HG03196 (cell line): ENCODE data around the gene TCFL5.
A peak's percentile ranks its signal among the peaks of the same experiment; 100 is the strongest.

Source experiments
- ATAC-seq: cut with Tn5 transposase; IDR thresholded peaks from one replicate; pipeline ENCODE4 v1.9.1; 2021; ENCODE audit not compliant: unreplicated experiment

Gene TCFL5

DNA sequence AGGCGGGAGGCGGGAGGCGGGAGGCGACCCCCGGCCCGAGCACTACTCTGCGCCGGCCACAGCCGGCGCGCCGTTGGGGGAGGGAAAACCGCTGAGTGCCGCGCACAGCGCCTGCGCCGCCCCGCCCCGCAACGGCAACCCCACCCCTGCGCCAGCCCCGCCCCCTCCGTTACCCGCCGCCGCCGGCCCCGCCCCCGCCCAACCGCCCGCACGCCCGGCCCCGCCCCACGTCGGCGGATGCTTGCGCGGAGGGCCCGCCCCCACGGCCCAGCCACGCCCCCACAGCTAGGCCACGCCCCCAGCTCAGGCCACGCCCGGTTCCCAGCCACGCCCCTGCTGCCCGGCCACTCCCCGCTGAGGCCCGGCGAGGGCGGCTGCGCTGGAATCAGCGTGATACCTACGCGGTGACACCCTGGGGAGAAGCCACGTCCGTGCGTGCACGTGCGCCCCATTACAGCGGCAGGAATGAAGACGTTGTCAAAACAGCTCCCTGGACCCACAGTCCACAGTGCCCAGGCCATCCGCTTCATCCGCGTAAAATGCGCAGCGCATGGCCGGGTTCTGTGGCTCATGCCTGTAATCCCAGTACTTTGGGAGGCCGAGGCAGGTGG is at the start of gene TCFL5:
TCFL5 (minus strand) TSS at position 97 of the 611 bp plus-strand sequence. CDS start 152 bp downstream, outside the sequence.
- peak; percentile 74 for ATAC-seq

DNA sequence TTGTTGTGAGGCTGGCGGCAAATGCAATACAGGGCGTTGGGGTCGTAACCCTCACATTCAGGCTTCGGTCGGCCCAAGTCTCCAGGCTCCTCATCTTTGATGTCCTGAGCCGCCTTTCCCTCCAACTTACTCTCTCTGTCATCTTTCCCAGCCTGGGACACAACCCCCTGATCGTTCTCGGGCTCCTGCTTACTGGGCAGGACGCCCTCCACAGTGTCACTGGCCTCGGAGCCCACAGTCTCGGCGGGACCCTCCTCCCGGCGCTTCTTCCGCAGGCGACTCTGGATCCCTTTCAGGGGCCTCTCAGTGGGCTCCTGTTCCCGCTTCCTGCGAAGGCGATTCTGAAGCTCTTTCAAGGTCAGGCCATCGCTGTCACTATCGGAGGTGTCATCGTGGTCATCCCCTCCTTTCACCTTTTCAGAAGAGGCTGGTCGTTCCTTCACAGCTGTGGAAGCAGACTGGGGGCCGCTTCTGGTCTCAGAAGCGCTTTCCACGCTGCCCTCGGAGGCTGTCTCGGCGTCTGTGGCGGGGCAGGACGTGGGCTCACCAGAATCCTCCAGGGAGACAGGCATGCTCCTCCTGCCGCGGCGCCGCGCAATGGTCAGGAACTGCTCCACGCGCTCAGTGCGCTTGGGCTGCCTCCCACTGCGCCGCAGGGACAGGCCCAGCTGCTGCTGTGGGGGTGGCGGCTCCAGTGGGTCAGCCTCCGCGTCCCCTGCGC is 49.3 kb upstream of the TCFL5 start:
- ATAC-seq = no peak

DNA sequence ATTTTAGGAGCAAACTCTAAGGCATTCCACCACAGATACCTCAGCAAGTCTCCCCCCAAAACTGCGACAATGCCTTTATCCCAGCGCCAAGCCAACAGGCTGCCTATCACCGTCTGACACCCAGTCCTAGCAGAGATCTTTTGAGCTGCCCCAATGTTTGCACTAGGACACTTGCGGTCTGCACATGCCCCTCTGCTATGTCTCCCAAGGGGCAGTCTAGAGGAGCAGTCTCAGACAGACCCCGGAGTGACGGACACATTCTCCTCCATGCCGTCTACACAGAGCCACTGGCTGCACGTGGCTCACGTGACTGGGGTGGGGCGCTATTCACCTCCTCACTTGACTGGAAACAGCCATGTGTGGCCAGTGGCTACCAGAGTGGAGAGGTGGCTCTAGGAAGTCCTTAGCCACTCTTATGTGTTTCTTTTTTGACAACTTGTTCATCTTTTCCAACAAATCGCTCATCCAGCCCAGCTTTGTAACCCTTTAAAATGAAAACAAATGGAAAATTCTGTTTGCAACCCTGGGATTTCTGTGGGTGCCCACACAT is 48.7 kb upstream of the TCFL5 start:
- ATAC-seq = no peak

DNA sequence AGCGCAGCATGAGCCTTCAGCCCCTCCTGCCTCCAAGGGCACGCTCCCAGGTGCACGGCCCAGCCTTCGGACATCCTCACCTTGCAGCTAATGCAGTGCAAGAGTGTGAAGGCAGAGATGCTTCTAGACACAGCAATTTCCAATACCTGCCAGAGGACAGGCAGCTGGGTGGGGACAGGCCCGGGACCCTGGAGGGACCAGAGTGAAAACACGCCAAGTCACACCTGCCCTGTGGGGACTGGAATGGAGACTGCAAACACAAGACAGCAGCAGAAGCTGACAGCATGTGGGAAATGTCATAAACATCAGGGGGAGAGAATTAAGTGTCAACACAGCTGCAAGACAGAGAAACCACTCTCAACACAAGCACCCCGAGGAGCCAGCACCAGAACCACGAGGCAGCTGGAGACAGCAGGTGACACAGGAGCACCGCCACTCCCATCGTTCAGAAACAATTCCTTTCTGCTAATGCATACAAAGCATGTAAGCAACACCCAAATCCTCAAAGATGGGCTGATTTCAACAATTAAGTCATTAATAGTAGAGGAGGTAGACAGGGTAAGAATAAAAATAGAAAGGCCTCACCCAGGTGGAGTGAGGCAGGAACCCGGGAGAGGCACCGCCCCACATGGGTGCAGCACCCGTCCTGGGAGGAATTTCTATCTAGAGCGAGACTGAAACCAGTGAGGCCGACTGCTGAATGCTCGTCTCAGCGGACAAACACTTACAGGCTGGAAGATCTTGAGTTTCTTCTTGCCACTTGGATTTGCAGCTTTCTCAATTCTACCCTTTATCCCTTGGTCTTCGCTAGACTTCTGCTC is 47.6 kb upstream of the TCFL5 start:
- ATAC-seq = no peak

DNA sequence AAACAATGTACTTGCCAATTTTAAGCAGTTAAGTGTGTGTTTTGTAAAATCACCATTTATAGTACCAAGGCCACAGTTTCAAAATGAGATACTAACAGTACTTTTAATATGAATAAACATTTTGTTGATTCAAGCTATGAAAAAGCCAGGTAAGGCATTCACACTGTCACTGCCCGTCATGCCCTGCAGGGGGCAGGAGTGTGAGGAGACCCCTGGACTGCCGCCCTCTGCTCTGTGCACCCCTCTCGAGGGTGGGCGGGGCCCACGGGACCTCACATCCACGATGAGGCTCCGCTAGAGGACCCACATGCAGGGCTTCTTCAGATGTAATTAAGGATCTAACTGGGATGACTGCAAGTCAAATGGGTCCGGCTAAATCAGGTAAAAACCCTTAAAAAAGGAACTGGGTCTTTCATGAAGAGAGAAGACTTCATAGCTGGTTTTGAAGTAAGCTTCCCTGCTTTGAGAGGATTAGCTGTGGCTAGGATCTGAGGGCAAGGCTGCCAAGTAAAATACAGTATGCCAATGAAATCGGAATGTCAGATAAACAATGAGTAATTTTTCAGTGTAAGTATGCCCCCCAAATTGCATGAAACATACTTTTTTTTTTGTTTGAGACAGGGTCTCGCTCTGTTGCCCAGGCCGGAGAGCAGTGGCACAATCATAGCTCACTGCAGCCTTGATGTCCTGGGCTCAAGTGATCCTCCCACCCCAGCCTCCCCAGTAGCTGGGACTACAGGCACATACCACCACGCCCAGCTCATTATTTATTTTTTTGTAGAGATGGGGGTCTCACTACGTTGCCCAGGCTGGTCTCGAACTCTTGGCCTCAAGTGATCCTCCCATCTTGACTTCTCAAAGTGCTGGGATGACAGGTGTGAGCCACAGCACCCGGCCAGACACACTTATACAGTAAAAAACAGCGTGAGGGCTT is 46.0 kb upstream of the TCFL5 start:
- no peak for ATAC-seq

DNA sequence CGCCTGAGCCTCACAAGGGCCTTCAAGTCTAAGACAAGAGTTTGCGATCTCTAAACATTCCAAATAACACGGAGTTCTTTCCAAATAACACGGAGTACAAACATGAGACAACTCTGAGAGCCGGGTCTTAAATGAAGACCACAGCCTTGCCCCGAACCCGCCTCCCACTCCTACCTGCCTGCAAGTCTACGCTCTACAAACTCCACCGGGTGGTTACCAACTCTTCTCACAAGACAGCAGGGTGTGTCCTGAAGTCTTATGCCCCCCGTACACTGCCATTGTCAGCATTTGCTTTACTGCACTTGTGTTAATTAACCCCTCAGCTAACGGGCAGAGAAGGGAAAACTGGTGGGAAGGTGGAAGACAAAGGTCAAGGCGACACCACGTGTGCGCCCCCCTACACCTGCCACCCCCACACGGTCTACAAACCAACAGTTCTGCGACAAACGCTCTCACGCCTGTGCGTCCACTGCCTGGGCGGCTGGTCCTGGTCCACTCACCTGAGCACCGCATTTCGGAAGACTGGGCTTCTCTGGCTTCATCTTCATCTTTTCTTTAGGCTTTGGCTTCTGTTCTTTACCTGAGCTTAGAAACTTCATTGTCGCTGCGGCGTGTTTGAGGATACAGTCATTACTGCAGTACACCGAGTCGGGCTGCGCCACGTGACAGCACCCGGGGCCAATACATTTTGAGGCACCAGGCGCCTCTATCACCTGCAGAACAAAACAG is 45.2 kb upstream of the TCFL5 start:
- no peak for ATAC-seq

DNA sequence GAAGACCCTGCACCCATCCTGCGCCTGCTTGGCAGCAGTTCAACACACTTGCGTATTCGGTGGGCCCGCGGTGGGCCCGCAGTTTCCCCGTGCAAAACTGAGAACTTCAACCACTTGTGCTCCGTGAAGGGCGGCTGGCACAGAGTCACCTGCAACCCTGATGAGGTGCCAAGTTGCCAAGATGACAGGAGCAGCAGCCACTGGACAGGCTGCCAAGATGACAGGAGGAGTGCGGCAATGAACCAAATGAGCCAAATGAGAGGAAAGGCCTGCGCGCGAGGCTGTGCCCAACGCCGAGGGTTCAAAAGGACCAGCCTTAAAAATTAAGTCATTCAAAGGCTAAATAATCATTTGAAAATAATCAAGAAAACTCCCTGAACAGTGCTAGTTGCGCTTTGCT is 44.6 kb upstream of the TCFL5 start:
- no peak for ATAC-seq

DNA sequence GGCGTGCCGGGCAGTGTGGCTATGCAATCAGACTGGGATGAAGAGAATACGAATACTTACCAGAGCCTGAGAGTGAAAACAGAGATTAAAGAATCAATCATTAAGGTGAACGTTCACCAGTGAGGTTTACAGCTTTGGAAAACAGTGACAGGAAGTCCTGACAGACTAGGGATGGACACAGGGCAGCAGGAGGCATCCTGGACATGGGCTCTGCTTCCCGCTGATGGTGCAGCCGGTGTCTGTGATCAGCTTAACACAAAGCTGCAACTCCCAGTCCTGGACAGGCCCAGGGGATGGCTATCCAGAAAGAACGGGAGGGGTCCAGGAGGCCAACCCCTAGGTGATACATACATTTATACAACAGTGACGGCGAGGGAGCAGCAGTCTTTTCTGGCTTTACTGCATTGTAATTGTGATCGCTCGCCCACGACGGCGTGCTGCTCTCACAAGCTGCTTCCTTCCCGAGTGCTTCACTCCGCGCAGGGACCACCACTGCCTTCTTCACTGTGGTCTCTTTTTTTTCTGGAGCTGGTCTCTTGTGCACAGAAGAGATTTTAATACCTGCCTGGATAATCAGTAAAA is 44.0 kb upstream of the TCFL5 start:
- ATAC-seq = no peak

DNA sequence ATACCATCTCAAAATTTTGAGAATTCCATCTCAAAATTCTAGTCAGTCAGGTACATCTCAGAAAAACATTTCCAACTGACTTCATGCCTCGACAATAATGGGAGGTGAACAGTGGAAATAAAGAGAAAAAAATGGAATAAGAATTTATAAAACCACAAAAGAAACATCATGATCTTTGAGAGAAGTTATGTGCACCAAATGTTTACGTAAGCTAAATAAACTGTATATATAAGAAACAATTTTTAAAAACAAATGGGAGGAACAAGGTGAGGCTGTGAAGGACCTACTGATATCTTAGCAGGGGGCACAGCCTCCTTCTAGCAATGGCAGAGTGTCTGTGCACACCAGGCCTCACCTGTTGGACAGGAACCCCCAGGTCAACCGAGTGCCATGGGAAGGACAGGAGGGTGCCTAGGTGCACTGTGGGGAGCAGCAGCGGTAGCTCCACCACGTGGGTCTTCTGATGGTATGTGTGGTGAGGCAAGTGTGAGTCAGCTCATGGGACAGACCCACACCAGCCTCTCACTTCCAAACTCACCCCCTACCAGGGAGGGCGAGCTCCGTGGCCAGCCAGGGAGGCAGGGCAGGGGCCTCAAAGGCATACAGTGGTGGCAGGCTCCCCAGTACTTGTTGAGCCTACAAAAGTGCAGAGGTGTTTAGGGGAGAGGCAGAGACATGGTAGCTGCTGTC is 41.4 kb upstream of the TCFL5 start:
- ATAC-seq = no peak

DNA sequence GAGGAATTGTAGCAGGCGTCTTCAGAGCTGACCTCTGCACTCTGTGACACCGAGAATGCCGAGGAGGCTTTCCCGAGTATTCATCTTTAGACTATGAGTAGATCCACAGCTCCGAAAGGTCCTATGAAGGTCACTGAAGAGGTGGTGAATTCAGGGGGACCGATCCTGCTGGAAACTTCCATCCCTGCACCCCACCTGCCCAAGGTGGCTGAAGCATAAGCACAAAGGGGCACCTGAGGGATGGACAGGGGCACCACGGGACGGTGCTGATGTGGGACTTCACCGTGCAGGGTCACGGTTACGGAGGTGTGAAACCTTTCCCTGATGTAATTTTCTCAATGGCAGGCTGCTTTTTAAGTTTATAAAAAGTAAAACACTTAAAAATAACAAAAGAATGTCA is 40.3 kb upstream of the TCFL5 start:
- ATAC-seq = no peak

DNA sequence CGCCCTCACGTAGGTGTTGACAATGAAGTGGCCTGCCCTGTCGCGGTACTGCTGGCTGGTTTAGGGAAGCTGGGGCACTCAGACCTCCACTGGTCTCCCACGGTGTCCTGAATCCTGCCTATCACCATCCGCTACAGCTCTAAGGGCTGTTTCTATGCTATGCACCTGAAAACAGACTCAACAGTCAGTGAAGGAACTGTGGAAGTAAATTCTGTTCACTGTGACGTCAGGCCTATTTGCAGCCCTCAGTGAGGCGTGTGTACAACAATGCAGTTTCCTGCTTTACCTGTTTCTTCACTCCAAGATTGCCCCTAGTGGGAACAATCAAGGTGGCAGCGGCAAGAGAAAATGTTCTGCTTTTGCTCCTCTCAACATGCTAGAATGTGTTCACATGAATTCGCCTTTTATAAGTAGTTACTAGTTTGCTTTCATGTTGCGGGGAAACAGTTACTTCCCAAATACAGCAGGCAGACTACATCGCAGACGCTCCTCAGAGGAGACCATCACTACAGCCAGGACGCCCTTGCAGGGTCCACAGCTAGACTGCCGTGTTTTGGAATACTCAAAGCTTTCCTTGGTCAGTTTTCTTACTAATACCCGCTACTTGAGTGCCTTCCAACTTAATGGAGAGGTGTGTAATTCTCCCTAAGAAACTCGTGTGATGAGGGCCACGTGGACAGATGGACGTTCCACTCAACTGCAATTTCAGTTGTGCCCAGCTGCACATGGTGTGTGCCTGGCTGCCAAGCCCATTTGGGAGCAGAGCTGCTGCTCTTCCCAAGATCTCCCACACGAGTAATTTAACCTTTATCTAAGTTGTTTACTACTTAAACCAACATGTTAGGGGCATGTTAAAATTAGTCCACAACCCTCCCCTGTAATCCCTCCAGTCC is 39.3 kb upstream of the TCFL5 start:
- no peak for ATAC-seq

DNA sequence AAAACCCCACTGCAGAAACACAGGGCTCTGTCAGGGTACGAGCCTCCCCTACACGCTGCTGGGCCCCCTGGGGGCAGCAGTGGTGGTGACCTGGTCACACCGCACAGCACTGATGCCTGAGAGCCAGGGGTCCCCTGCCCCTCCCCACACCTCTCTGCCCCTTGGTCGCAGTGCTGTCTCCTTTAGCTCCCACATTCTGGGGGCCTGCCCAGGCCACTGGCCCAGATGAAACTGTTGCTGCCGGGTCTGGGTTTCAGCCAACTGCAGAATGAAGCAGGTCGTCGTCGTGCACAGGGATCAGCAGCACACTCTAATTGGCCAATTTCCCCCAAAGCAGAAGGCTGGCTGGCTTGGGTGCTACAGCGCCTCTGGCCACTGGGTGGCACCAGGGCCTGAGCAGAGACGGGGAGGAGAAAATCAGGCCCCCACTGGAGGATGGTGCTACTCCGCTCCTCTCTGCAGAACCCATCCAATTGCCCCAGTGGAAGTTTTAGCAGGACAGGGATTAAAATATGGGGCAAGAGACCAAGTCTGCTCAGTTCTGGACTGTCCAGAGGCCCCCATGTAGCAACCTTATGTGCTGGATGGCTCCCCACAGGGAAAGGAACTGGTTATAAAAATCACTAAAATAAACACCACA is 38.5 kb upstream of the TCFL5 start:
- ATAC-seq = peak; percentile 85

DNA sequence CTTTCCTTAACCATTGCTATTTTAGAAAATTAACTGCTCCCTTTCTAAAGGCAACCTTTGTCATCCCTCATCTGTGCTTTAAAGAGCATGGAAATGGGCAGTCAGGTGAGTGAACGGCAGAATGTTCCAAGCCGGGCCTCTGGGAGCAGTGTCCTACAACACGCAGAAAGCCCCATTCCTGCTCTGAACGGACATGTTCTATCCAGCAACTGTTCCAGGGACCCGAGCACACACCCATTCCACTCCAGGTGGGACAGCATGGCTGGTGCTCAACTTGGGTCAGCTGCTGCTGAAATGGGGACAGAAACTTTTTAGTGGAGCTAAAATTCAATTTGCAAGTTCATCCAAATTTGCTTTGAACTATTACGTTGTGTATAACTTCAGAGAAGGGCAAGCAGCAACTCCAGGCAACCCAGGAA is 38.0 kb upstream of the TCFL5 start:
- peak; percentile 15 for ATAC-seq

DNA sequence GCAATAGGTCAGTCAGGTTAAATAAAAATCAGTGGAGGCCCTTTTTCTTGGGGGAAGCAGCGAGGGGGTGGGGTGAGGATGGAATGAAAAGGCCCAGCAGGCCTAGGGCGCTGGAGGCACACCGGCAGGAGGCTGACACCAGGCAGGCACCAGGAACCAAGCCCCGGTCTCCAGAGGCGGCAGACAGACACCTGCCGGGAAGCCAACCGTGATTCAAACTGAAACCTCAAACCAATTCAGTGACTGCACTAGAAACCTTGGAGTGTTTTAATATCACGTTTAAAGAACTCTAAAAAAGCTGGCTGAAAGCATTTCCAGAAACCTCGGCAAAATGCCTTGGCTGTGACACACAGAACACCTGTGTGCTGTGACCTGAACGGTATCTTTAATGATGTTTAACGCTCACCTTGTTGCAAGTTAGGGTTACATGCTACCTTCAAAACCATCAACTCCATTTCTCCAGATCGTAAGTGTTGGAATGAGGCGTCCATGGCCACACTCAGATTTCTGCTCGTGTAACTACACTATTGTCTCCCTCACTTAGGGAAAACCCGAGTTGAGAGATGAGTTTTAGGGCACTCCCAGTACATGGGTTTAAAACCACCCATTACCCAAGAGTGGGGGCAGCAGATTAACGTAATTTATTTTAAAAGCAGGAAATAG is 37.5 kb upstream of the TCFL5 start:
- ATAC-seq = no peak

DNA sequence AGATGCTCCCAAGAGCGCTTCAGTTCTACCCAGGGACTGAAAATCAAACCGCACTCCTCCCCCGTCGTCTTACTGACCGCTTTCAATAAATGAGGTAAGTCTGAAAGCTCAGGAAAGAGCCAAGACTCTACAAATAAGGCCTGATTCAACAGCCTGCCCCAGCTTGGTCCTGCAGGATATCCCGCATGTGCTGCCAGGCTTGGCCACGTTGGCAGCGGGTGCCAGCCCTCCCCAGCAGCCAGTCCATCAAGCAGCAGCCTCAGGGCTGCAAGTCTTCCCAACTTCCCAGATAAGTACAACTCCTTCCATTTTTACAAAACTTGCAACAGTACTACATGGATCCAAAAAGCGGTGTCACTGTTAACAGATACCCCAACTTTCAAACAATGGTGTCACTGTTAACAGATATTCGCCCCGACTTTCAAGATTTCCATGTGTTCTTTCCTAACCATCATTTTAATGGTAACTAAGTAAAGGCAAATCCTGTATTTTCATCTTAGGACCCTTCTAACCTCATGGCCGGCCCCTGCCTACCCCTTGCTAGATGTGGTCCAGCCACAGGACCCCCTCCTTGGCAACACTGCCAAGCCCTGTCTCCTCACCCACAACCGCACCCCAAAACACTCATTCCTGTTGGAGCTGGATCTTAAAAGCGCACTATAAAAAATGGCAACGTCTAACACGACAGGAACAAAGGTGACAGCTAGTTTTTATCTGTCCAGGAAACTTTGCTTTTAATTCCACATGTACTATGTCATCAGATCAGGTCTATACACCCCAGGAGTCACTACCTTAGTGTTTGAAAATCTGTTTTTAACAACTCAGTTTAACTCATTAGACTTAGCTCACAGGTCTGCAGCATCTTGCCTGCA is 36.7 kb upstream of the TCFL5 start:
- ATAC-seq = no peak

DNA sequence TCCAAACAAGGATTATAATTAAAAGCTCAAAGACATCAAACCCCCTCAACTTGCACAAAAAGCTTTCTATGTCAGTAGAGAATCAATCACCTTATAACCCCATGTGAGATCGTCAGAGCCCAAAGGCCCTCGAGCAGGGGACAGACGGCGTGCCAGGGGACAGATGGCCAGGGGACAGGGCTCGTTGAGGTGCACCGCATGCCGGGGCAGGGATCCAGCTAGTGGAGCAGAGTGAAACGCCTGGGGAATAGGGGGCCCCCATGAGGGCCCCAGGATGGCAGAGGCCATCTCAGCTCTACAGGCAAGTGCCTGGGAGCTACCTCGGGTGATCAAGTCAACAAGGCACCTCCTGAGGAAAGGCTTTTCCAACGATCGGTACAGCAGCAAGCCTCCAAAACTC is 36.0 kb upstream of the TCFL5 start:
- no peak for ATAC-seq
